ENCODE results near the gene FRMD4A.

Gene FRMD4A

DNA sequence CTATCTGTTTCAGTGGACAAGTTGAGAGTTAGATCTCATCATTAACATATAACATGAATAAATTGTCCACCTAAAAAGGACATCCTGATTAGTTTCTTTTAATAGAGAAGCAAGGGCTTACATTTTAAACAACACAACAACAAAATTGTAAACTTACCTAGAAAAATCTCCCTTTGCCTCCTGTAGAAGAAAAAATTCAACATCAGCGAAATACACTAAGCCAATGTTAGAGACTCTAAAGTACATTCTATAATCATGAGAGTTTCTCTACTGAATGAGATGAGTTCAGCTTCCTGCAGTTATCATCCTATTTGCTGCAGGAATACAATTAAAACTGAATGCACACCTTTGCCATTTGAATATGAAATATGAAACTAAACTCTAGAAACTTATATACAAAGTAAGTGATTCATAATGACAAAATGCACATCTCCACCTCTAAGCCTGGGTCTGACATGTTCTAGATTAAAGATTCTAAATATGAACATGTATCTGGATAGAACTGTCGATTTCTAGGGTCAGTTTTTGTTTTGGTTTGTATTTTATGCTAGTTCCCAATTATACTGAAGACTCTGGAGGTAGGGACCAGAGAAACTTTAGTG, 569.1 kb downstream of the FRMD4A start:
- TF ChIP-seq, protein P1, sequence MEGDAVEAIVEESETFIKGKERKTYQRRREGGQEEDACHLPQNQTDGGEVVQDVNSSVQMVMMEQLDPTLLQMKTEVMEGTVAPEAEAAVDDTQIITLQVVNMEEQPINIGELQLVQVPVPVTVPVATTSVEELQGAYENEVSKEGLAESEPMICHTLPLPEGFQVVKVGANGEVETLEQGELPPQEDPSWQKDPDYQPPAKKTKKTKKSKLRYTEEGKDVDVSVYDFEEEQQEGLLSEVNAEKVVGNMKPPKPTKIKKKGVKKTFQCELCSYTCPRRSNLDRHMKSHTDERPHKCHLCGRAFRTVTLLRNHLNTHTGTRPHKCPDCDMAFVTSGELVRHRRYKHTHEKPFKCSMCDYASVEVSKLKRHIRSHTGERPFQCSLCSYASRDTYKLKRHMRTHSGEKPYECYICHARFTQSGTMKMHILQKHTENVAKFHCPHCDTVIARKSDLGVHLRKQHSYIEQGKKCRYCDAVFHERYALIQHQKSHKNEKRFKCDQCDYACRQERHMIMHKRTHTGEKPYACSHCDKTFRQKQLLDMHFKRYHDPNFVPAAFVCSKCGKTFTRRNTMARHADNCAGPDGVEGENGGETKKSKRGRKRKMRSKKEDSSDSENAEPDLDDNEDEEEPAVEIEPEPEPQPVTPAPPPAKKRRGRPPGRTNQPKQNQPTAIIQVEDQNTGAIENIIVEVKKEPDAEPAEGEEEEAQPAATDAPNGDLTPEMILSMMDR (conservative IDR thresholded peaks at IDR 0.05; ENCODE audit: control insufficient read depth, insufficient read depth, low read depth, low read length) = no peak
- no peak for DNase-seq (ENCODE audit: low read depth)
- no peak overlapping the region for H3K4me3 ChIP-seq (ENCODE audit: control insufficient read depth, low read depth, low read length)

DNA sequence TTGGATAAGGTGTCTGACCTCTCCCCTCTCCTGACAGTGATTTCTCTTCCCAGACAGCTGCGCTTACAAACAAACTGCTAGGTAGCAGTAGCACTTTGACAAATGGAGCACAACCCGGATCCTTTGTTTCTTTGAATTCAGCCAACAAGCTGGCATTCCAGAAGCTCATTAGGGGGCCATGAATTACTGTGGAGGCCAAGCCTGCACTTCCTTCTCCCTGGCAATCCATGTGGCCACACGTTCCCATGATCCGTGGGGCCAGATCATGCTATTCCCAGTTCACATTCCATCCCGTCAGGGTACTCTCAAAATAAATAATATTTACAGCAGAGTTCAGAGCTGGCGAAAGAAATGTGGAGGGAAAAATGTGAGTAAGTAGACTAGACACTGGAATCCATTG, 571.6 kb downstream of the FRMD4A start:
- TF ChIP-seq, protein P1 (conservative IDR thresholded peaks at IDR 0.05; ENCODE audit: control insufficient read depth, insufficient read depth, low read depth, low read length) = no peak
- H3K4me3 ChIP-seq (ENCODE audit: control insufficient read depth, low read depth, low read length) = no peak overlapping the region
- no peak for DNase-seq (ENCODE audit: low read depth)

- TF ChIP-seq, protein P1 (conservative IDR thresholded peaks at IDR 0.05; ENCODE audit: control insufficient read depth, insufficient read depth, low read depth, low read length) = no peak
- no peak overlapping the region for H3K4me3 ChIP-seq (ENCODE audit: control insufficient read depth, low read depth, low read length)
- no peak for DNase-seq (ENCODE audit: low read depth)
These were observed 572.0 kb downstream of the FRMD4A start for GRCh38 chr10:13758756-13759155.

DNA sequence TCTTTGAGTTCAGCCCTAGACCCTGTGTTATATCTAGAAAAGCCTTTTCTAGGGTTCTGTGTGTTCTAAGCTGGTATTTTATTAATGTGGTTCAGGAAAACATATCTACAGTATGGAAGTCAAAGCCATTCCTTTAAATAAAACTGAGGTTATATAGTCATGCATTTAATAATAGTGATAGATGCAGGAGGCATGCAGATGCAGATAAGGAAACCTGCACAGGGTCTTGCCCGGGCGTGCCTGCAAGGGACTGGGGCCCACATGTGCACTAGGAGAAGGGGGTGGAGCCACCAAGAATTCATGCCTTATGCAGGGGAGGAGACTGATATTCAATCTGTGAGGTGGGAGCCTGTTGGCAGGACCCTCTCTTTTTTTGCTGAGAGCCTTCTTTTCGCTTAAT, 572.4 kb downstream of the FRMD4A start:
- TF ChIP-seq, protein P1 (conservative IDR thresholded peaks at IDR 0.05; ENCODE audit: control insufficient read depth, insufficient read depth, low read depth, low read length) = no peak
- no peak overlapping the region for H3K4me3 ChIP-seq (ENCODE audit: control insufficient read depth, low read depth, low read length)
- peak; percentile 40 for DNase-seq (ENCODE audit: low read depth)

DNA sequence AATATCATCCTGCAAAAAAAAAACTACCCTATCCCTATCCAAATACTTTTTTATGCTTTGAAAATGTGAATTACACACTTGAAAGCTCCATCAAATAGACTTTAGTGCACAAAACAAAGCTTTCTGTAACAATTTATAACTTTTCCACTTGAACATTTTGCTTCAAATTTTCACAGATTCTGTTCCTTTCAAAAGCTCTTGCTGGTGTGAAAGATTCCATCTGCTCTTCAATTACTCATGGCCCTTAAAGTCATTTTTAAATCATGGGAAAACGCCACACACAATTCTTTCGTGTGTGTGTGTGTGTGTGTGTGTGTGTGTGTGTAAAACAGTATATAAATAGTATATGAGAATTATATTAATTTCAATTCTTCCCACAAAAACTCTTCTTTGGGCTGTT, 576.4 kb downstream of the FRMD4A start:
- DNase-seq (ENCODE audit: low read depth) = no peak
- no peak overlapping the region for H3K4me3 ChIP-seq (ENCODE audit: control insufficient read depth, low read depth, low read length)
- TF ChIP-seq, protein P1 (conservative IDR thresholded peaks at IDR 0.05; ENCODE audit: control insufficient read depth, insufficient read depth, low read depth, low read length) = no peak

DNA sequence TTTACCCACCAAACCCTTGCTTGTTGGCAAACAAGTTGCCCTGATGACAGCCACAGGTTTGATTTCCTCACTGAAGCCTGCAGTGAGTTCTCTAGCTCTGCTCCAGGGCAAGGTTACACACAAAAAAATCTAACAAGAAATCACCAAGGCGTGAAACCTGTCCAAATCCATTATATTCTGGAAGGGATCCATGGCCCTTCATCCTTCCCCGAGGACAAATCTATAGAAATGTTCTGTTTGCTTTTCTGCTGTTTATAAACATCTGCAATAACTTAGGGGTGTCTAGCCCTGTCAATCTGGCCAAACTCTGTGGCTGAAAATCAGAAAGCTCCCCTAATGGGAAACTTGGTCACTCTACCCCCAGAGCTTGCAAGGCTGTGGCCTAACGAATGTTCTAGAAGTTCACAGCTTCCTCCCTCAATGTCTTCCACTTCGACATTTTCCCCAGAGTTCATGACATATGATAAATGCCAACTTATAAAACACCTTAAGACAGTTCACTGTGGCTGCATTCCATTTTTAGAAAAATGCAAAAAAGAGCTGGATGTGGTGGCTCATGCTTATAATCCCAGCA, 579.4 kb downstream of the FRMD4A start:
- H3K4me3 ChIP-seq (ENCODE audit: control insufficient read depth, low read depth, low read length) = no peak overlapping the region
- DNase-seq (ENCODE audit: low read depth) = no peak
- TF ChIP-seq, protein P1 (conservative IDR thresholded peaks at IDR 0.05; ENCODE audit: control insufficient read depth, insufficient read depth, low read depth, low read length) = no peak
